HG02970 (cell line): ENCODE measurements around the gene TMPRSS9.

Experiments used
- ATAC-seq: cut with Tn5 transposase; IDR thresholded peaks from one replicate; pipeline ENCODE4 v1.9.1; 2021; ENCODE audit warnings: mild to moderate bottlenecking, moderate library complexity, moderate number of reproducible peaks; ENCODE audit not compliant: unreplicated experiment, low FRiP score

The TMPRSS9 gene

DNA sequence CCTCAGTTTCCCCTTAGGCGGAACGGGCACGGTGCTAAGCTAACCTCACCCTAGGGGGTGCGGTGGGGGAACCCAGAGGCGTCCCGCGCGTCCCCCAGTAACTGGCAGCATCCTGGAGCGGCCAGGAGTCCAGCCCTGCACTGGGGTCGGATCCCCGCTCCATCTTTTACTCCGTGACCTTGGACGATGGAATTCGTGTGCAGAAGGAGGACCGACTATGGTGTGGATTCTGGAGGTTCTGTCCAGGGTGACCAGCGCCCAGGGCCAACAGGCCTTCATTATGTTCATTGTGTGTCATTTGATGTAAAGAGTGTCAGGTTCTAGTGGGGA is 31.0 kb upstream of the TMPRSS9 start:
- no peak for ATAC-seq

DNA sequence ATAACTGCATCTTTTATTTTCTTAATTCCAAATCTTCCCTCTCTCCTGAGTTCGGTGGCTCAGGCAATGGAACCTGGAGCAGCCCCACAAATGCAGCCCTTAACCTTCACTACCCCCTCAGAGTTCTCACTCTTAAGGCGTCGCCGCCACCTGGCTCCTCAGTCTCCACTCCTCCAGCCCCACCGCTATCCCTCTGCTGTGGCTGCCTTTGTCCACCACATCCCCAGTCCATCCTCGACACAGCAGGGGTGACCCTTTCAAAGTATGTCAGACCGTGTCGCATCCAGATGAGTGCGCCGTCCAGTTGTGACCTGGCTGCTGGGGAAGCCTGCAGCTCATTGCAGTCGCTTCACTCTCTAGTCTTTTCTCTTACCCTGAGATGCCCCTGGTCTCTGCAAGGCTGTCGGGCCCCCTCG is 30.6 kb upstream of the TMPRSS9 start:
- ATAC-seq: no peak

- no peak for ATAC-seq
Observed at GRCh38 chr19:2330255-2330631, 29.8 kb upstream of the TMPRSS9 start.

DNA sequence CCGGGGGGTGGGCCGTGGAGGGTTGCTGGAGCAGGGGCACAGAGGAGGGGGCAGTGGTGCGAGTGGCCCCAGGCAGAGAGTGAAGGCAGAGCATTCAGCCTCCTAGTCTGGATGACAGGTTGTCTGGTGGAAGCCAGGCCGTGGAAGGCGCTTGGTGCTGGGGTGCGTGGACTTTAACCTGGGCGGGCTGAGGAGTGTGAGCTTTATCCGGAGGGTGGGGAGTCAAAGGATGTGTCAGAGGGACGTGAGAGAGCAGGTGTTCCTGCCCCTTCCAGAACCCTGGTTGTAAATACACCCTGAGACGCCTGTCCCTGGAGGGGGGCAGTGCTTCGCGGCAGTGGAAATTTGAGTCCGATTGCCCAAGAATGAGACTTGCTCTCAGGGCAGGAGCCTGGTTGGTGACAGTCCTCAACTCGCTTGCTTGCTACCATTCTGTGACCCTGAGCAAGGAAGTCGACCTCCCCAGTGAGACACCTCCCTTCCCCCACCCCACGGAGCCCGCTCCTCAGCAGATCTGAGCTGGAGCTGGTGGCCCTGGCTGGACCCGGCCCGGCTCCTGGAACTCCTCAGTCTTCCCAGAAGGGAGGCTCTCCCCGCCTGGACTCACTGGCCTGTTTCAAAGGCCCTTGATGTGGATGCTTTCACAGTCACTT is 29.3 kb upstream of the TMPRSS9 start:
- ATAC-seq: no peak

DNA sequence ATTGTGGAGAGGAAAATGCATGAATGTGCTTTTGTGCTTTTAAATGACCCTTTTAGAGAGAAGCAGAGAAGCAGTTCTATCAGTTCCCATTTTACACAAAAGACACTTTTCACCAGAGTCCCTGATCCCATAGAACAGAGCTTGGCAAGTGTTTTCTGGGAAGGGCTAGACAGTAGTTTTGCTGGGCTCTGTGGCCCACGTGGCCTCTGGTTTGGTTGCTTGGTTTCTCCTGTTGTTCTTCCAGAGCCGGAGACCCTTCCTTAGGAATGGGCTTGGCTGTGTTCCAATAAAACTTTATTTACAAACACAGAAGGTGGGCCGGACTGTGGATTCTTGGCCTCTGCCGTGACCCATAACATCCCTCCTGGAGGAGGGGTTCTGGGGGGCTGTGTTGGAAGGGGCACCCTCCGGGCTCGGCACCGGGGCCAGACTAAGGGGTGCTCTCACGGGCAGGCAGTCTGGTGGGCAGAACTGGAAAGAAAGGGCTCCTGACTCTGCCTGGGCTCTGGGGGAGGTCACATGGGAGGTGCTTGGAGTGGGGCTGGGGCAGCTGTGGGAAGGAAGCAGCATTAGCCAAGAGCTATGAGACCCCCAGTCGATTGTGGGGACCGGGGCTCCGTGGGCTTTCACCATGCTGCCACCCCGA is 28.3 kb upstream of the TMPRSS9 start:
- no peak for ATAC-seq

- ATAC-seq: no peak
Observed at GRCh38 chr19:2332341-2333026, 27.6 kb upstream of the TMPRSS9 start.

DNA sequence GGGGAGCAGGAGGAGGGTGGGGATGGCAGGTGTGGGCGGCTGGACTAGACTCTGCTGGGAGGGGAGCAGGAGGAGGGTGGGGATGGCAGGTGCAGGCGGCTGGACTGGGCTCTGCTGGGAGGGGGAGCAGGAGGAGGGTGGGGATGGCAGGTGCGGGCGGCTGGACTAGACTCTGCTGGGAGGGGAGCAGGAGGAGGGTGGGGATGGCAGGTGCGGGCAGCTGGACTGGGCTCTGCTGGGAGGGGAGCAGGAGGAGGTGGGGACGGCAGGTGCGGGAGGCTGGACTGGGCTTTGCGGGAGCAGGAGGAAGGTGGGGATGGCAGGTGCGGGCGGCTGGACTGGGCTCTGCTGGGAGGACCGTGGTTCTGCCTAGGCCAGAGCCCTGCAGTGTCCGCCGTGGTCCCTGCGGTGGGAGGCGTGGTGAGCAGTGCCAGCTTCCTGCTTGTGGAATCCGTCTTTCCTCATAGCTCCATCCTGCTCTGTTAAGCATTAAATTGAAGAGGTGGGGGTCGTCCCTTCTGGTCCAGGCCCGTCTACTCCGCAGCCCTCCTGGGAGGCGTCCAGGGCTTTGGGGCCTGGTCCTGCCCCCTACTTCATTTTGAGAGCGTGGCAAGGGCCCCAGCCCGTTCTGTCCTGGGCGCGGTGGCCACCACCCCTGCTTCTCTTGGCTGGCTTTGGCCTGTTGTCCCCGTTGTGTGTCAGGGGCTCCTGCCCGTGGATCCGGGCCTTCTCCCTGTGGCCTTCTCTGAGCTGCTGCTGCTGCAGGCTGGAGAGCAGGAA is 26.8 kb upstream of the TMPRSS9 start:
- no peak for ATAC-seq

- ATAC-seq: no peak
Observed at GRCh38 chr19:2333807-2334211, 26.3 kb upstream of the TMPRSS9 start.

DNA sequence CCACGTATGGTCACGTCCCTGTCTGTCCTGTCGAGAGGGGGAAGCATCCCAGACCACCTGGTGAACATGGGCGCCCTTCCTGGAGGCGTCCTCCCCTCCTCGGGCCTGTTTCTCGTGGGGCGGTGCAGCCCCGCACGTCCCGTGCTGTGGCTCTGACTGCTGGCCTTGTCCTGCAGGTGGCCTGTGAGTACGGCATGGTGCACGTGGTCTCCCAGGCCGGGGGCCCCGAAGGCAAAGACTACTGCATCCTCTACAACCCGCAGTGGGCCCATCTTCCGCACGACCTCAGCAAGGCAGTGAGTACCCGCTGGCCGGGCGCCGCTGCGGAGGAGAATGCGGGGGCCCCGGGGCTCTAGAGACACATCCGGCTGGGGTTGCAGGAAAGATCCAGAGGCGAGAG is 25.6 kb upstream of the TMPRSS9 start:
- ATAC-seq: no peak

- no peak for ATAC-seq
Observed at GRCh38 chr19:2334986-2335846, 24.8 kb upstream of the TMPRSS9 start.

DNA sequence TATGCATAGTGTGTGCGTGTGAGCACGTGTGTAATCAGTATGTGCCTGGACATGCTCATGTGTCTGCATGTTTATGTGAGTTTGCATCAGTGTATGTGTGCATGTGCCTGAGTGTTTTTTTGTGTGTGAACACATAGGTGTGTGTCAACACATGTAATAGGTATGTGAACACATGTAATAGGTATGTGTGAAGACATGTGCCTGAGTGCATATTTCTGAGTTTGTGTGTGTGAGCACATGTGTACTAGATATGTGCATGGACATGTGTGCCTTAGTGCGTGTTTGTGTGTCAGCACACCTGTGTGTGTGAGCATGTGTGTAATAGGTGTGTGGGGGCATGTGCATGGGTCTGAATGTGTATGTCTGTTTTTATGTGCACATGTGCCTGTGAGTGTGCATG is 24.2 kb upstream of the TMPRSS9 start:
- no peak for ATAC-seq

- no peak for ATAC-seq
Observed at GRCh38 chr19:2336528-2337328, 23.3 kb upstream of the TMPRSS9 start.

DNA sequence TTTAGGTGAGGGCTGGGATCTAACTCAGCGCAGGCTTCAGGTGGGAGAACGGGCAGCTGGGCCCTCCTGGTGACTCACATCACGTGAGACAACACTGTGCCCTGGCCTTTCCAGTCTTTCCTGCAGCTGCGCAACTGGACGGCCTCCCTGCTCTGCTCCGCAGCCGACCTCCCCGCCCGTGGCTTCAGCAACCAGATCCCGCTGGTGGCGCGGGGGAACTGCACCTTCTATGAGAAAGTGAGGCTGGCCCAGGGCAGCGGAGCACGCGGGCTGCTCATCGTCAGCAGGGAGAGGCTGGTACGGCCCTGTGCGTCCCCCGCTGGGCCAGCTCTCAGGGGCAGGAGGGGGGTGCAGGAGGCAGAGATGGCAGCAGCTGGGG is 22.7 kb upstream of the TMPRSS9 start:
- ATAC-seq: no peak

- ATAC-seq: no peak
Observed at GRCh38 chr19:2338055-2338615, 21.9 kb upstream of the TMPRSS9 start.

- no peak for ATAC-seq
Observed at GRCh38 chr19:2338751-2339643, 21.1 kb upstream of the TMPRSS9 start.

GRCh38 chr19:2339644-2340310 is 20.3 kb upstream of the TMPRSS9 start:
- no peak for ATAC-seq

DNA sequence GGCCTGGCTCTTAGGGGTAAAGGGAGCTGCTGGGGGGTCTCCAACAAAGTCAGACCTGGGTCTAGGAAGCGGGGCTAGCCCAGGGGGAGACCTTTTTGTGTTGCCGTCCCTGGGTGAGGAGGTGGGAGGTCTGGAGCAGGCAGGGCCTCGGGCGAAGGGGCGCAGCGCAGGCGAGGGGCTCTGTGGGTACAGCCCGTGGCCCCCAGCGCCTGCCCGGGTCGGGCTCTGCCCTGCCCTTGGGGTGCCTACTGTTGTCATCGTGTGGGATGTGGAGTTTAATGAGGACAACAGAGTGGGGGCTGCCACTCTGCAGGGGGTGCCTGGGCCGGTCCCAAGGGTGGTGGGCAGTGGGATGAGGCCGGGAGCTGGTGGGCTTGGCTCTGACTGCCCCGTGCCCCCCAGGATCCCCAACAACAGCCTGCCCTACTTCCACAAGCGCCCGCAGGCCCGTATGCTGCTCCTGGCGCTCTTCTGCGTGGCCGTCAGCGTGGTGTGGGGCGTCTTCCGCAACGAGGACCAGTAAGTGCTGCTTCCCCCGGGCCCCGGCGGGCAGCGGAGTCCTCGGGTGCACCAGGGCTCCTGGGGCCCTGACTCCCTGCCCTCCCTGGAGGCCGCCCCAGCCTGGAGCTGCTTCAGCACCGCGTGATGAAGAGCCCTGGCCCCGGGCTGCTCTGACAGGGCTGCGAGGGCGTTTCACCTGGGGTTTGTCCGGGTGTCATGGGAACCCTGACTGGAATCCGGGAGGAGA is 19.4 kb upstream of the TMPRSS9 start:
- no peak for ATAC-seq
